ENCODE results near the gene TEX101. TPM values are rescaled to one million over a fixed set of nuclear protein-coding genes. Genes with fewer than 3 reads are reported as not detected.

The TEX101 gene
- total RNA-seq, 4 donors from 2014 or later: not detected

DNA sequence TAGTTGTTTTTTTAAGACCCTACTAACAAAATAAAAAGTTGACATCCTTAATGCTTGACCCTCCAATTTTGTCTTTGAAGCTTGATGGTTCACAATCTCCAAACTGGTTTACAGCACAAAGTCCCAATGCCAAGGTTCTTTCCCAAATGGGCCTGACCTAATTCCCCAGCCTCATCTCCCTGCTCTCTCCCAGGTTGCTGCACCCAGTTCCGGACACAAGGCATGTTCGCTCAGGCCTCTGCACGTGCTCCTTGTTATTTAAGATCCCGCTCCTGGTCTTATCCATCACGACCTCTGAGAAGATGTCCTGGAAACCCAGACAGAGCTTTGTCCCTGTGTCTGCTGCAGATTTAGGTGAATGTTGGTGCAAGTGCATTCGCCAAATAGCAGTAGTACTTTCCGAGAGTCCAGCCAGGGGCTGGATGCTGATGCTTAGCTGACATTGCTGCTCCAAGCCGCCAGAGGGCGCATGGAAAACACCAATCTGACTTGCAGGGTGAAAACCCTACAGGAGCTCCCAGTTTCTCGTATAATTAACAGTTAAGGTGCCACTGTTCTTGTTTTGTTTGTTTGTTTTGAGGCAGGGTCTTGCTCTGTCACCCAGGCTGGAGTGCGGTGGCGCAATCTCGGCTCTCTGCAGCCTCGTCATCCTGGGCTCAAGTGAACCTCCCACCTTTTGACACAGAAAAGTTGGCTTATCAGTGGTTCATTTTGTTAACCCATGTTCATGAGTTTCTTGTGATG, 32.2 kb downstream of the TEX101 start:
- Histone ChIP-seq H3K36me3 (no peaks in the 10 kb centered on the region), H3K9me3 (no peaks in the 10 kb centered on the region), H3K27me3 (no peaks in the 10 kb centered on the region), H3K4me3 (no peak overlapping the region), H3K4me1 (no peaks in the 10 kb centered on the region), H3K27ac (no peak overlapping the region)
- in situ Hi-C loops (cut with MboI; ENCODE audit: low sequenced_read_pairs in 4 of 4) (loop anchor here (5.0 to 25.0 kb wide), 2 partner anchors 75 to 215 kb away; partner anchors contain the start of gene PLAUR (in 1 of the 4)), intact Hi-C loops (cut with DNase I; ENCODE audit: low total_unique reads) (loop anchor here (1.0 kb wide), 1 partner anchor 72 kb away; no protein-coding TSS in a partner anchor)
- TF ChIP-seq CTCF (IDR thresholded peaks at IDR 0.05 in 4 of 5, conservative IDR thresholded peaks at IDR 0.05 in 1 of 5) (peak; percentile 84 to 95 (median 93)), POLR2A (IDR thresholded peaks at IDR 0.05) (no peak)
- peak; percentile 38 to 50 for DNase-seq
- ATAC-seq: peak; percentile 70 to 75

DNA sequence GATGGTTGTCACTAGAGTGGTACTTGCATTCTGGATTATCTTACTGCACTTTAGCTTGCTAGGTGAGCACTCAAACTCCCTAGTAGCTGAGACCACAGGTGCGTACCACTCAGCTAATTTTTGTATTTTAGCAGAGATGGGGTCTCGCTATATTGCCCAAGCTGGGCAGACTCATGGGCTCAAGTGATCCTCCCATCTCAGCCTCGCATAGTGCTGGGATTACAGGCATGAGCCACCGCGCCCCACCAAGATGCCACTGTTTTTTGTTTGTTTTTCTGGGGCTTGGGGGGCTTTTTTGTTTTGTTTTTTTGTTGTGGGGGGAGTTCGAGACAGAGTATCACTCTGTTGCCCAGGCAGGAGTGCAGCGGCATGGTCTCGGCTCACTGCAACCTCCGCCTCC, 33.0 kb downstream of the TEX101 start:
- Histone ChIP-seq H3K27ac (no peak overlapping the region), H3K4me1 (no peaks in the 10 kb centered on the region), H3K36me3 (no peaks in the 10 kb centered on the region), H3K9me3 (no peaks in the 10 kb centered on the region), H3K27me3 (no peaks in the 10 kb centered on the region), H3K4me3 (no peak overlapping the region)
- intact Hi-C loops (cut with DNase I; ENCODE audit: low total_unique reads): loop anchor here (1.0 kb wide), 1 partner anchor 72 kb away; no protein-coding TSS in a partner anchor
- in situ Hi-C loops (cut with MboI; ENCODE audit: low sequenced_read_pairs in 4 of 4): loop anchor here (5.0 to 25.0 kb wide), 2 partner anchors 75 to 215 kb away; partner anchors contain the start of gene PLAUR (in 1 of the 4)
- no peak for ATAC-seq
- no peak for DNase-seq
- TF ChIP-seq CTCF (IDR thresholded peaks at IDR 0.05 in 4 of 5, conservative IDR thresholded peaks at IDR 0.05 in 1 of 5) (no peak), POLR2A (IDR thresholded peaks at IDR 0.05) (no peak)

- TF ChIP-seq POLR2A (IDR thresholded peaks at IDR 0.05): no peak
- TF ChIP-seq CTCF (IDR thresholded peaks at IDR 0.05 in 4 of 5, conservative IDR thresholded peaks at IDR 0.05 in 1 of 5): no peak
- Histone ChIP-seq H3K27me3 (no peaks in the 10 kb centered on the region), H3K27ac (no peak overlapping the region), H3K36me3 (no peaks in the 10 kb centered on the region), H3K4me1 (no peaks in the 10 kb centered on the region), H3K4me3 (no peak overlapping the region), H3K9me3 (no peaks in the 10 kb centered on the region)
- in situ Hi-C loops (cut with MboI; ENCODE audit: low sequenced_read_pairs in 4 of 4) (no loop called here), intact Hi-C loops (cut with DNase I; ENCODE audit: low total_unique reads) (no loop called here)
- ATAC-seq (no peak), DNase-seq (no peak)
Observed at GRCh38 chr19:43450545-43450997, 35.9 kb downstream of the TEX101 start.

DNA sequence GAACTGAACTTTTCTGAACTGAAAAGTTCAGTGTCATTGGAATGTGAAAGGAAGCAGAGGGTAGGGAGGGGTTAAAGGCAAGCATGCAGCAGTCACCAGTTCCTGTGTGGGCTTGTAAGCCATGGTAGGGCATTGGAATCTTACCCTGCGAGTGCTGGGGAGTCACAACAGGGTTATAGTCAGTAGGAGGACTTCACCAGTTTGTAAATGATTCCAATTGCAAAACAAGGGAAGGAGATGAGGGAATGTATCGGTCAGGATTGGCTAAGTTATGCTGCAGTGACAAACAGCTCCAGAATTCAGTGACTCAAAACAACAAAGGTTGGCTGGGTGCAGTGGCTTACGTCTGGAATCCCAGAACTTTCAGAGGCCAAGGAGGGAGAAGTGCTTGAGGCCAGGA, 37.9 kb downstream of the TEX101 start:
- no peaks in the 10 kb centered on the region for H3K36me3 ChIP-seq
- DNase-seq (no peak), ATAC-seq (no peak)
- no peak for TF ChIP-seq CTCF (IDR thresholded peaks at IDR 0.05 in 4 of 5, conservative IDR thresholded peaks at IDR 0.05 in 1 of 5)
- no peak overlapping the region for H3K27ac ChIP-seq
- H3K27me3 ChIP-seq: no peaks in the 10 kb centered on the region
- in situ Hi-C loops (cut with MboI; ENCODE audit: low sequenced_read_pairs in 4 of 4) (no loop called here), intact Hi-C loops (cut with DNase I; ENCODE audit: low total_unique reads) (no loop called here)
- H3K9me3 ChIP-seq: no peaks in the 10 kb centered on the region
- H3K4me1 ChIP-seq: no peaks in the 10 kb centered on the region
- H3K4me3 ChIP-seq: no peak overlapping the region

Measured in gastrocnemius medialis (tissue), 4 donors.